ENCODE measurements around the gene ZNF462. TPM values are rescaled to one million over a fixed set of nuclear protein-coding genes. Genes with fewer than 3 reads are reported as not detected.
A peak's percentile ranks its signal among the peaks of the same experiment; 100 is the strongest.

The ZNF462 gene
- total RNA-seq, 6 experiments from 2014 or later = 0.93 to 4.0 (median 2.9) TPM

GRCh38 chr9:106915851-106916250 lies 52.9 kb downstream of the ZNF462 start:
- intact Hi-C loops (cut with DNase I) = no loop called here
- Histone ChIP-seq H3K27me3 (no peaks in the 10 kb centered on the region), H3K4me3 (no peak overlapping the region), H3K36me3 (no peaks in the 10 kb centered on the region), H3K4me1 (peaks cover 0 to 5% (median under 1%) of the 10 kb centered on the region in 4 donors), H3K27ac (peak overlapping the region in 1 of 3 donors; percentile 13), H3K9me3 (no peaks in the 10 kb centered on the region)
- 68% methylated on average over 3 of the region's 3 CpGs for WGBS (ENCODE audit: insufficient coverage, low coverage, low lambda C conversion rate, missing lambda C conversion rate)
- TF ChIP-seq CTCF (IDR thresholded peaks at IDR 0.05) (no peak), POLR2A (IDR thresholded peaks at IDR 0.05) (no peak)
- ATAC-seq (no peak), DNase-seq (no peak)

- intact Hi-C loops (cut with DNase I) = no loop called here
- H3K4me3 ChIP-seq = no peak overlapping the region
- H3K36me3 ChIP-seq = no peaks in the 10 kb centered on the region
- H3K9me3 ChIP-seq = no peaks in the 10 kb centered on the region
- H3K27me3 ChIP-seq = no peaks in the 10 kb centered on the region
- H3K4me1 ChIP-seq = peaks cover 0 to 13% (median 3%) of the 10 kb centered on the region in 4 donors
- 35% methylated on average over 8 of the region's 8 CpGs for WGBS (ENCODE audit: insufficient coverage, low coverage, low lambda C conversion rate, missing lambda C conversion rate)
- ATAC-seq (peak; percentile 51 to 73 (median 60)), DNase-seq (peak in 1 of 3 donors; percentile 60)
- peak overlapping the region in 2 of 3 donors; percentile 8 to 13 for H3K27ac ChIP-seq
- TF ChIP-seq POLR2A (IDR thresholded peaks at IDR 0.05) (no peak), CTCF (IDR thresholded peaks at IDR 0.05) (no peak)
Observed at GRCh38 chr9:106916466-106917235, 53.7 kb downstream of the ZNF462 start.

GRCh38 chr9:106918825-106919509 lies 56.0 kb downstream of the ZNF462 start:
- Histone ChIP-seq H3K36me3 (no peaks in the 10 kb centered on the region), H3K4me3 (no peak overlapping the region), H3K9me3 (no peaks in the 10 kb centered on the region), H3K4me1 (peaks cover 0 to 15% (median 3%) of the 10 kb centered on the region in 4 donors), H3K27me3 (no peaks in the 10 kb centered on the region), H3K27ac (no peak overlapping the region)
- no peak for ATAC-seq
- TF ChIP-seq POLR2A (IDR thresholded peaks at IDR 0.05) (no peak), CTCF (IDR thresholded peaks at IDR 0.05) (no peak)
- 94% methylated on average over 5 of the region's 5 CpGs for WGBS (ENCODE audit: insufficient coverage, low coverage, low lambda C conversion rate, missing lambda C conversion rate)
- intact Hi-C loops (cut with DNase I) = no loop called here
- no peak for DNase-seq

GRCh38 chr9:106920091-106920490 lies 57.1 kb downstream of the ZNF462 start:
- Histone ChIP-seq H3K36me3 (no peaks in the 10 kb centered on the region), H3K4me1 (peaks cover 0 to 15% (median 3%) of the 10 kb centered on the region in 4 donors), H3K27me3 (no peaks in the 10 kb centered on the region), H3K4me3 (no peak overlapping the region), H3K9me3 (no peaks in the 10 kb centered on the region), H3K27ac (no peak overlapping the region)
- intact Hi-C loops (cut with DNase I) = no loop called here
- WGBS (ENCODE audit: insufficient coverage, low coverage, low lambda C conversion rate, missing lambda C conversion rate) = 93% methylated on average over 4 of the region's 4 CpGs
- no peak for ATAC-seq
- TF ChIP-seq POLR2A (IDR thresholded peaks at IDR 0.05) = no peak
- TF ChIP-seq CTCF (IDR thresholded peaks at IDR 0.05) = no peak
- no peak for DNase-seq
